GM12892 (cell line): Measurements from ENCODE around the gene SAC3D1.

Experiments
- POLR2A ChIP-seq: IDR thresholded peaks from 2 replicates; pipeline ENCODE4 v1.6.1; 2011; ENCODE audit warnings: low read depth, low read length, control low read depth
- POLR2AphosphoS5 ChIP-seq: IDR thresholded peaks from 2 replicates; pipeline ENCODE4 v1.6.1; 2011; ENCODE audit warnings: low read depth, low read length, control low read depth

GRCh38 chr11:65086809-65087208 lies 45.8 kb downstream of the SAC3D1 start:
- TF ChIP-seq POLR2A (no peak), POLR2AphosphoS5 (no peak)
